Neuronal stem cell (in vitro differentiated cells): ENCODE measurements around the gene LRP10. TPM values are rescaled to one million over a fixed set of nuclear protein-coding genes. Genes with fewer than 3 reads are reported as not detected.

Experiments
- DNase-seq: peaks from one replicate; pipeline ENCODE4 v3.0.0-alpha.2; 2013; ENCODE audit warnings: low spot score
- H2AFZ ChIP-seq: one replicate; pipeline ENCODE4 v1.6.1; 2013; ENCODE audit warnings: mild to moderate bottlenecking, low read length, inconsistent platforms
- H2AK5ac ChIP-seq: 2 replicates; pipeline ENCODE4 v1.6.1; 2013; ENCODE audit warnings: low read depth, mild to moderate bottlenecking, inconsistent platforms, low read length, moderate library complexity, mixed read lengths
- H2BK120ac ChIP-seq: 2 replicates; pipeline ENCODE4 v1.6.1; 2013; ENCODE audit warnings: low read depth, mild to moderate bottlenecking, inconsistent platforms, low read length, moderate library complexity, mixed read lengths
- H2BK12ac ChIP-seq: one replicate; pipeline ENCODE4 v1.6.1; 2013; ENCODE audit warnings: low read length, inconsistent platforms
- H2BK15ac ChIP-seq: 2 replicates; pipeline ENCODE4 v1.6.1; 2013; ENCODE audit warnings: mild to moderate bottlenecking, low read length, inconsistent platforms, mixed read lengths
- H2BK5ac ChIP-seq: one replicate; pipeline ENCODE4 v1.6.1; 2013; ENCODE audit warnings: inconsistent platforms, mild to moderate bottlenecking, low read length, moderate library complexity
- H3K14ac ChIP-seq: one replicate; pipeline ENCODE4 v1.6.1; 2013; ENCODE audit warnings: low read length, inconsistent platforms
- H3K18ac ChIP-seq: 2 replicates; pipeline ENCODE4 v1.6.1; 2013; ENCODE audit warnings: low read length, inconsistent platforms
- H3K23ac ChIP-seq: 2 replicates; pipeline ENCODE4 v1.6.1; 2013; ENCODE audit warnings: low read depth, mild to moderate bottlenecking, mixed read lengths, low read length, inconsistent platforms; ENCODE audit not compliant: poor library complexity
- H3K27ac ChIP-seq: replicated peaks from 3 replicates; pipeline ENCODE4 v1.5.1; 2013; ENCODE audit warnings: low read length, inconsistent platforms
- H3K27me3 ChIP-seq, 3 experiments: 2 replicates each; pipeline ENCODE4 v1.6.1; 2013; ENCODE audit warnings: low read length in 3 of 3, mild to moderate bottlenecking in 2 of 3, inconsistent platforms in 1 of 3, low read depth in 1 of 3, mixed read lengths in 1 of 3, moderate library complexity in 1 of 3; ENCODE audit not compliant: control insufficient read depth in 3 of 3, insufficient read depth in 3 of 3
- H3K36me3 ChIP-seq, 2 donors: replicated peaks in 1 of 2; 2 replicates each; pipeline ENCODE4 v1.6.1; 2013; ENCODE audit warnings: low read length in 2 of 2; ENCODE audit not compliant: control insufficient read depth in 2 of 2, insufficient read depth in 2 of 2
- H3K4ac ChIP-seq: 2 replicates; pipeline ENCODE4 v1.6.1; 2013; ENCODE audit warnings: inconsistent platforms, mild to moderate bottlenecking, low read length, moderate library complexity
- H3K4me1 ChIP-seq, 2 donors: 1 replicate in 1 of 2; 2 replicates in 1 of 2; pipeline ENCODE4 v1.6.1; 2013; ENCODE audit warnings: low read length in 2 of 2, low read depth in 1 of 2; ENCODE audit not compliant: control insufficient read depth in 2 of 2, insufficient read depth in 1 of 2
- H3K4me2 ChIP-seq: one replicate; pipeline ENCODE4 v1.6.1; 2013; ENCODE audit warnings: mild to moderate bottlenecking, low read length, inconsistent platforms; ENCODE audit not compliant: insufficient read depth, poor library complexity, severe bottlenecking
- H3K4me3 ChIP-seq, 2 donors: 2 replicates each; pipeline ENCODE4 v1.5.1; 2013; ENCODE audit warnings: low read length in 2 of 2, mild to moderate bottlenecking in 2 of 2, inconsistent platforms in 1 of 2, moderate library complexity in 1 of 2
- H3K79me1 ChIP-seq: one replicate; pipeline ENCODE4 v1.6.1; 2013; ENCODE audit warnings: low read depth, mild to moderate bottlenecking, inconsistent platforms, low read length, moderate library complexity
- H3K9ac ChIP-seq: one replicate; pipeline ENCODE4 v1.6.1; 2013; ENCODE audit warnings: mild to moderate bottlenecking, low read depth, low read length, inconsistent platforms; ENCODE audit not compliant: poor library complexity
- H3K9me3 ChIP-seq, 2 donors: replicated peaks in 1 of 2; 2 replicates each; pipeline versions ENCODE3 to v1.6.1; 2013; ENCODE audit warnings: low read length in 2 of 2, mild to moderate bottlenecking in 2 of 2, inconsistent platforms in 1 of 2, low read depth in 1 of 2, mixed read lengths in 1 of 2, moderate library complexity in 1 of 2; ENCODE audit not compliant: control insufficient read depth in 2 of 2, insufficient read depth in 1 of 2
- H4K8ac ChIP-seq: one replicate; pipeline ENCODE4 v1.6.1; 2013; ENCODE audit warnings: low read depth, mild to moderate bottlenecking, inconsistent platforms, low read length, moderate library complexity
- H4K91ac ChIP-seq: one replicate; pipeline ENCODE4 v1.6.1; 2013; ENCODE audit warnings: low read length, low read depth, mild to moderate bottlenecking, inconsistent platforms; ENCODE audit not compliant: poor library complexity
- WGBS, 2 donors: extraction: QIAGEN DNeasy Blood & Tissue Kit; methylation state at CpG; one replicate each; pipeline ENCODE4 v1.1.7; 2013; ENCODE audit warnings: missing lambda C conversion rate in 2 of 2, mixed read lengths in 1 of 2; ENCODE audit not compliant: insufficient read length in 2 of 2, insufficient replicate concordance in 1 of 2; ENCODE audit errors: extremely low coverage in 2 of 2; 5-methylcytosine and 5-hydroxymethylcytosine counted together
- polyA plus RNA-seq, 2 experiments: library from polyadenylated mRNA; stranded (reverse); fragments of 200-250 nt; gene quantifications; one replicate each; pipeline ENCODE4 v1.2.3, GENCODE V29; 2013

The LRP10 gene
- polyA plus RNA-seq (2013, experiment 1 of 2), result 4.7 TPM
- 4.6 TPM for polyA plus RNA-seq (2013, experiment 2 of 2)

GRCh38 chr14:22871224-22872032, at the start of gene LRP10:
TSS of gene LRP10 (plus strand) at chr14:22871740. CDS start at chr14:22872304, 564 bp downstream.
- Histone ChIP-seq H2BK5ac (peak within 1 kb of the TSS; percentile 66), H4K8ac (no peak within 1 kb of the TSS), H2BK12ac (no peak within 1 kb of the TSS), H3K27me3 (no peaks in the 10 kb centered on the region), H4K91ac (no peak within 1 kb of the TSS), H3K9ac (peak within 1 kb of the TSS; percentile 71), H3K14ac (peak within 1 kb of the TSS; percentile 76), H3K27ac (peak within 1 kb of the TSS; percentile 68), H2BK15ac (peak within 1 kb of the TSS; percentile 89), H3K4me1 (peaks cover 1 to 2% of the 10 kb centered on the region in 2 donors), H3K23ac (peak within 1 kb of the TSS; percentile 80), H2BK120ac (peak within 1 kb of the TSS; percentile 54), H3K4ac (no peak within 1 kb of the TSS), H3K36me3 (peaks cover 8 to 23% of the 10 kb centered on the region in 2 donors), H2AFZ (peak within 1 kb of the TSS; percentile 95), H3K9me3 (no peaks in the 10 kb centered on the region), H2AK5ac (no peak within 1 kb of the TSS), H3K79me1 (no peaks in the 10 kb centered on the region), H3K4me3 (peak within 1 kb of the TSS; percentile 88 to 89), H3K4me2 (peak within 1 kb of the TSS; percentile 85), H3K18ac (peak within 1 kb of the TSS; percentile 93)
- no CpG with 5 or more reads among the region's 50 CpGs for WGBS, 2 donors
- DNase-seq, result peak; percentile 87

GRCh38 chr14:22822016-22822570, 49.4 kb upstream of the LRP10 start:
- Histone ChIP-seq H3K27ac (no peak overlapping the region), H2AK5ac (peak overlapping the region; percentile 8), H2BK15ac (no peak overlapping the region), H3K9me3 (no peaks in the 10 kb centered on the region), H3K23ac (peak overlapping the region; percentile 68), H3K18ac (peak overlapping the region; percentile 98), H3K9ac (peak overlapping the region; percentile 89), H4K8ac (no peak overlapping the region), H2BK12ac (no peak overlapping the region), H4K91ac (no peak overlapping the region), H3K14ac (peak overlapping the region; percentile 78), H3K27me3 (peaks cover 0 to 6% (median 3%) of the 10 kb centered on the region in 3 experiments), H3K4me1 (peaks cover 0 to 11% of the 10 kb centered on the region in 2 donors), H2AFZ (peak overlapping the region; percentile 74), H3K4ac (no peak overlapping the region), H3K79me1 (no peaks in the 10 kb centered on the region), H3K4me2 (peak overlapping the region; percentile 85), H3K4me3 (peak overlapping the region in 1 of 2 donors; percentile 77), H2BK120ac (no peak overlapping the region), H3K36me3 (no peaks in the 10 kb centered on the region), H2BK5ac (no peak overlapping the region)
- DNase-seq, result no peak
- whole genome bisulfite sequencing, 2 donors, result no CpG with 5 or more reads among the region's 32 CpGs

GRCh38 chr14:22822571-22823098, 48.9 kb upstream of the LRP10 start:
- peak overlapping the region; percentile 74 for H2AFZ ChIP-seq
- H2AK5ac ChIP-seq, result no peak overlapping the region
- H3K4ac ChIP-seq, result no peak overlapping the region
- H2BK15ac ChIP-seq, result no peak overlapping the region
- H3K9ac ChIP-seq, result peak overlapping the region; percentile 89
- H3K9me3 ChIP-seq, result no peaks in the 10 kb centered on the region
- peaks cover 0 to 6% (median 3%) of the 10 kb centered on the region in 3 experiments for H3K27me3 ChIP-seq
- H4K91ac ChIP-seq, result no peak overlapping the region
- peak overlapping the region; percentile 68 for H3K23ac ChIP-seq
- peak overlapping the region; percentile 85 for H3K4me2 ChIP-seq
- H2BK5ac ChIP-seq, result no peak overlapping the region
- no peak overlapping the region for H3K27ac ChIP-seq
- no peak overlapping the region for H2BK12ac ChIP-seq
- no peaks in the 10 kb centered on the region for H3K79me1 ChIP-seq
- WGBS, 2 donors, result no CpG with 5 or more reads among the region's 34 CpGs
- peak overlapping the region; percentile 98 for H3K18ac ChIP-seq
- no peak overlapping the region for H4K8ac ChIP-seq
- peaks cover 0 to 11% of the 10 kb centered on the region in 2 donors for H3K4me1 ChIP-seq
- DNase-seq, result peak; percentile 89
- H3K36me3 ChIP-seq, result no peaks in the 10 kb centered on the region
- H2BK120ac ChIP-seq, result no peak overlapping the region
- H3K14ac ChIP-seq, result peak overlapping the region; percentile 78
- H3K4me3 ChIP-seq, result peak overlapping the region in 1 of 2 donors; percentile 77
